Measurements from ENCODE around the gene MTA1.

Gene MTA1

DNA sequence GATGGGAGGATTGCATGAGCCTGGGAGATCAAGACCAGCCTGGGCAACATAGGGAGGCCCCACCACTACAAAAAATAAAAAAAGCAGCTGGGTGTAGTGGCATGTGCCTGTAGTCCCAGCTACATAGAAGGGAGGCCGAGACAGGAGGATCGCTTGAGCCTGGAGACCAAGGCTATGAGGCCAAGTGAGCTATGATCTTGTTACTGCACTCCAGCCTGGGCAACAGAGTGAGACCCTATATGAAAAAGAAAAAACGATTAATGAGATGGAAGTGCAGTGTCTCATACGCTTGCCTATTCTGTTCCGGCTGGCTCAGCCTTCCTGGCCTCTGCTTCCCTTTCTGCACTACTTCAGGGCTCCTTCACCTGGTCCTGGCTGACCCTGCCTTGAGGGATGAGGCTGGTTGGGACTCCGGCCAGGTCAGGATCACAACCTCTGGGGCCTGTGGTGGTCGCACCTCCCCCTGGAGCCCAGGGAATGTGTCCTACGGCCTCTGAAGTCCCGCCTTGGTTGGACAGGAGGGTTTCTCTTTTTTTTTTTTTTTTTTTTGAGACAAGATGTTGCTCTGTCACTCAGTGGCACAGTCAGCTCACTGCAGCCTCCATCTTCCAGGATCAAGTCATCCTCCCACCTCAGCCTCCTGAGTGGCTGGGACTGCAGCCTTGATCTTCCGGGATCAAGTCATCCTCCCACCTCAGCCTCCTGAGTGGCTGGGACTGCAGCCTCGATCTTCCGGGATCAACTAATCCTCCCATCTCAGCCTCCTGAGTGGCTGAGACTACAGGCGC is 82.1 kb downstream of the MTA1 start:
- DNase-seq, result no peak

DNA sequence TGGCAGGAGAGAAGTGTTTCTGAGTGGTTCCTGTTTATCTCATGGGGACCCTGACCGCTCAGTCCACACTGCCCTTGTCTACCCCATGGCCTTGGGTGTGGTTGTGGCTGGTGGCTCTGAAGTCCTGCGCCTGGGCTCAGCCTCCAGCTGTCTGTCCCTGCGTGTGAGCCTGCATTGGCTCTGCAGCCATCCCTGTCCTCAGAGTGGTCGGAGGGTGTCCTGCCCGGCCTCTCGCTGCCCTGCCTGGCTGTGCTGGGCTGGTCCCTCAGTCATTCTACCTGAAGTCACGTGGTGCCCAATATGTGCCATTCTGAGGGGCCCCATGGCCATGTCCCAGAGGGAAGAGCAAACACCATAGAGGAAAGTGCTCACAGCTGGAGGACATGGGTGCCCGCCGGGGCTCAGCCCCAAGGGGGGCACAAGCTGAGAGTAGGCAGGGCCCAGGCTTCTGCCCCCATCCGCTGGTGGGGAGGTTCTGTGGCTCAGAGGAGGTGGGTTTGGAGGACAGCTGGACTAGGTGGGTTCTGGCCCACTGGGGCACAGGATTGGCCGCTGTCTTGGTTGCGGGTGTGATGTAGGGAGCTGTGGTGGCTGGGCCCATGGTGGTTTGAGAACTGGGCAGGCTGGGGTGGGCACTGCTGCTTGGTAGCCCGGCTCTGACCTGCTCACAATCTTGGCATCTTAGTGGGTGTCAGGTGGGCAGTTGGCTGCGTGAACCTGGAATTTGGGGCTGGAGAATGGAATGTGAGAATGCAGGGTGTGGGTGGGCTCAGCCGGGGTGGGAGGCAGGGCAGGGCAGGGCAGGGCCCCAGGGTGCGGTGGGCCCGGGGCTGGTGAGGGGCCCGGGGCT is 83.0 kb downstream of the MTA1 start:
- no peak for DNase-seq

DNA sequence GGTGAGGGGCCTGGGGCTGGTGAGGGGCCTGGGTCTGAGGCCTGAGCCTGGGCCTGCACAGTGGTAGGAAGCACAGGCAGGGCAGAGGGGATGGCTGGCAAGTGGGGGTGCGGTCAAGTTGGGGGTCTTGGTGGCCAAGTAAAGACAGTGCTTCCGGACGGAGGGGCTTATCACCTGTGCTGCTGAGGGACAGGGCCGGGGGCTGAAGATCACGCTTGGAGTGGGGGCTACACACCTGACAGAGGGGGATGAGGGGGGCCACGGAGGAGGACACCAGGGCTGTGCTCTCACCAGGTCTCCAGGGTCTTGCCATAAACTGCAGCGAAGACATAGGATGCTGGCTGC is 83.6 kb downstream of the MTA1 start:
- no peak for DNase-seq

DNA sequence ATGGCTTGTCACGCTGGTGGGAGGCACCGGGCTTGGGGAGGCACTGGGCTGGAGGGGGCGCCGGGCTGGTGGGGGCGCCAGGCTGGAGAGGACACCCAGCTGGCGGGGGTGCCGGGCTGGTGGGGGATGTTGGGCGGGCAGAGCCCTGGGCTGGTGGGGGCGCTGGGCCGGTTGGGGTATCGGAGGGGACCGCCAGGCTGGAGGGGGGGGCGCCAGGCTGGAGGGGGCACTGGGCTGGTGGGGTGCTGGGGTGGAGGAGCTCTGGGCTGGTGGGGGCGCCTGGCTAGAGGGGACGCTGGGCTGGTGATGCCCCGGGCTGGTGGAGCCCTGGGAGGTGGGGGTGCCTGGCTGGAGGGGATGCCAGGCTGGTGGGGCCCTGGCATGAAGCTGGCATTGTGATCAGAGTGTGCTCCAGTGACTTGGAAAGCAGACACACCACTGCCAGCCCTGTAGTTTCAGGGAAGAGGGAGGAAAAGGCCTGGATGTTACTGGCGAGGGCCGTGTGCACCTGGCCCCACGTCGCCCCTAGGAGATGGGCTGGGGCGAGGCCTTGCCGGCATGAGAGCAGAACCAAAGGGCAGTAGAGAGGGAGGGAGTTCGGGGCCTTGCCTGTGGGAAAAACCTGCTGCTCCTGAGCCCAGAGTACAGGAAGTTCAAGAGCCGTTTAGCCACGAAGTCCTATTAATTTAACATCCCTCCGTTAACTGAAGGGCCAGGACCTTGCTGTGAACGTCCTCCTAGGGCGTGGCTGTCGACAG is 84.5 kb downstream of the MTA1 start:
- no peak for DNase-seq

DNA sequence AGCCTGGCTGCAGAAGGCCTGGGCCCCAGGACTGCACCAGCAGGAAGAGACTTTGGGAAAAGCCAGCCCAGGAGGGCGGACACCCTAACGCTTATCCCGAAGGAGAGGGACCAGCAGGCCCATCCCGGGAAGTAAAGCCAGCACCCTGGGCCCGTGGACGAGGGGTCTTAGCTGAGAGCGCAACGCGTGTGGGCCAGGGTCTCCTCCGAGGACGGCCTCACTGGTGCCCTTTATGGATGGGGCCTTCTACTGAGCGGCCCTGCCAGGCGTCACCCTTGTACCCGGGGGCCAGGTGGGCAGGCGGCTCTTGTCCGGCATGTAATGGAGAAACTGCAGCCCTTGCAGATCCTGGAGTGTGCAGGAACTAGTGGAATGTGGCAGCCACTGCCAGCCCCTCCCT is 85.5 kb downstream of the MTA1 start:
- DNase-seq, result no peak

DNA sequence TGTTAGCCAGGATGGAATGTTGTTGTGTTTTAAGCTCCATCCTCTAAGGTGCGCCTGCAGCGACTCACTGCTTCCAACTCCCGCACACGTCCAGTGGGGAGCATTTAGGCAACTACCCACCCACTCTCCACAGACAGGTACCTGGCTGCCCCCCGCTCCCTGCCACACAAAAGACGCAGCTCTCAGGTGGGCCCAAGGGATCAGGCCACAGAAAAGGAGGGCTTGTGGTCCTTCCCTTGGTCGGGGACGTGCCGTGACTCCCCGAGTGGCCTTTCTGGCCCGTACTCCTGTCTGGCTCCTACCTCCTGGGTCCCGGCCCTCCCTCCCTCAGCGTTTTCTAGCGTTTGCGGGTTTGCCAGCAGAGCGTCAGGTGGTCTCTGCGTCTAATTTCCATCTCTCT is 87.6 kb downstream of the MTA1 start:
- no peak for DNase-seq

DNA sequence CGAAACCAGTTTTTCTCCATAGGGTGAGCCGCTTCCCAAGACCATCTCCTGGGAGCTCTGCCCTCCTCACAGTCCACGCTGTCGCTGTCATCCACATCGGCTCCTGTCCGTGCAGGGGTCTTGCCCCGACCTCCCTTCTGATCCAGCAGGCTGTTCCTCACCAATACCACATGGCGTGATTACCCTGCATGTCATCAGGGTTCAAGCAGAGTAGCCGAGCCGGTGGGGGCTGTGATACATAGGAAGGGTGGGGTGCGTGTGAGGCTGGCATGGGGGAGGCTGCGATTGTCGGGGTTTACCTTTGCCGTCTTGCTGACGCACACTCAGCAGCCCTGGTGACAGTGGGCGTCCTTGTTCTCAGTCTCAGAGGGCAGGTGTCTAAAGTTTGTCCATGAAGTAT is 88.4 kb downstream of the MTA1 start:
- no peak for DNase-seq

DNA sequence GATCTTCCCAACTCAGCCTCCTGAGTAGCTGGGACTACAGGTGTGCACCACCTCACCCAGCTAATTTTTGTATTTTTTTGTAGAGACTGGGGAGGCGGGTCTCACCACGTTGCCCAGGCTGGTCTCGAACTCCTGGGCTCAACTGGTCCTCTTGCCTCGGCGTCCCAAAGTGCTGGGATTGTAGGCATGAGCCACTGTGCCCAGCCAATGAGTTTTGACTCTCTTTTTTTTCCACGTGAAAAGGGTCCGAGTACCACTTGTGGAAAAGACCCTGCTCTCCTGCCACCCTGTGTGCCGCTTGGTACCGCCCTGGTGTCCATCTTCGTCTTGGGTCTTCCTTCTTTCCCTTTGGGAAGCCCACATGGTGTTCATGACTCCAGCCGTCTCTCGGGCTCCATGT is 89.0 kb downstream of the MTA1 start:
- no peak for DNase-seq

DNA sequence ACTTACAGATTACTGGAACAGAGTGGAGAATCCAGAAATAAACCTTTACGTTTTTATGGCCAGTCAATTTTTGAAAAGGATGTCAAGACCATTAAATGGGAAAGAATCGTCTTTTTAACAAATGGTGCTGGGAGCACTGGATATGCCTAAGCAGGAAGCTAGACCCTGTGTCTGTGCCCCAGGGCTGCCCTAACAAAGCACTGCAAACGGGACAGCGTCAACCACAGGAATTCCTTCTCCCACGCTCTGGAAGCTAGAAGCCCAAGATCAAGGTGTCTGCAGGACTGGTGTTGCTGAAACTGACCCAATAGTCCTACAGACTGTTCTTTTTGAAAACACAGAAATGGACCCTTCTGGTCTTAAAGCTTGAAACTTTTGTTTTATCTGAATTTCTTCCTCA is 97.5 kb downstream of the MTA1 start:
- DNase-seq, result no peak

DNA sequence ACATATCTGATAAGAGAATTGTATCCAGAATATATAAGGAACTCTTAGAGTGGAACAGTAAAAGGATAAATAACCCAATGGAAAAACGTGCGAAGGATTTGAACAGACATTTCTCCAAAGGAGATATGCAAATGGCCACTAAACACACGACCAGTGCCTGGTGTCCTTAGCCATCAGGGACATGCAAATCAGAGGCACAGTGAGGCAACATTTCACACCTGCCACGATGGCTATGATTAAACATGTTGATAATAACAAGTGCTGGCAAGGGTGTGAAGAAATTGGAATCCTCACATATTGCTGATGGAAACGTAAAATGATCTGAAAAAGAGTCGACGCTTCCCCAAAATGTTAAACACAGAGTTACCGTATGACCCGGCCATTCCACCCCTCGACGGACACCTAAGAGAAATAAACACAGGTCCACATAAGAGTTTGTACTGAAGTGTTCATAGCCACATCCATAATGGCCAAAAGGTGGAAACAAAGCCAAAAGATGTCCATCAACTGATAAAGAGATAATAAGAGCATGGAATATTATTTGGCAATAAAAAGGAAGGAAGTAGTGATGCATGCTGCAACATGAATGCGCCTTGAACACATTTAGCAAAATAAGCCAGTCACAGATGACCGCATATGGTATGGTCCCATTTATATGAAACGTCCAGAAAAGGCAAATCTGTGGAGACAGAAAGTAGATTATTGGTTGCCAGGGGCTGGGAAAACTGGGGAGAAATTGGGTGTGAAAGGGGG is 100.5 kb downstream of the MTA1 start:
- DNase-seq, result no peak

All from COR-L47 (cell line).